PC-9 (cell line): ENCODE measurements around the gene USP44. TPM values are rescaled to one million over a fixed set of nuclear protein-coding genes. Genes with fewer than 3 reads are reported as not detected.

Experiments used
- BruUV-seq: library from RNA; stranded (reverse); fragments of 400-500 nt; replicated peaks from 2 replicates; lab custom pipeline; 2021; lab: Mats Ljungman, UMichigan
- CTCF ChIA-PET: fragments of 300-600 bp; sonication (Branson Sonifier 250); formaldehyde crosslinking; loops from one replicate; lab custom pipeline; 2022; ENCODE audit warnings: antibody characterized with exemption; lab: Charles Lee
- POLR2A ChIA-PET: fragments of 300-600 bp; sonication (Branson Sonifier 250); formaldehyde crosslinking; loops from one replicate; lab custom pipeline; 2022; ENCODE audit warnings: antibody characterized with exemption; ENCODE audit not compliant: unreplicated experiment; lab: Charles Lee
- DNase-seq, 2 experiments: peaks; one replicate each; pipeline versions ENCODE4 v3.0.0 to v3.0.0-alpha.2; 2015 to 2022; ENCODE audit warnings: mixed read lengths in 1 of 2
- H2AFZ ChIP-seq: fragments of 200-600 bp; sonication (generic); 2 replicates; pipeline ENCODE4 v1.8.1; 2017; ENCODE audit warnings: antibody characterized with exemption
- H3F3A ChIP-seq: fragments of 200-600 bp; sonication (generic); 2 replicates; pipeline ENCODE4 v1.8.1; 2017; ENCODE audit warnings: antibody characterized with exemption, mild to moderate bottlenecking, low read depth; ENCODE audit not compliant: insufficient read depth
- H3K27ac ChIP-seq: fragments of 200-600 bp; sonication (generic); 2 replicates; pipeline ENCODE4 v1.6.1; 2016; ENCODE audit warnings: mixed run types
- H3K27me3 ChIP-seq: fragments of 200-600 bp; sonication (generic); 2 replicates; pipeline ENCODE4 v1.6.1; 2016; ENCODE audit warnings: low read depth, mixed run types; ENCODE audit not compliant: insufficient read depth
- H3K36me3 ChIP-seq: fragments of 200-600 bp; sonication (generic); 2 replicates; pipeline ENCODE4 v1.6.1; 2016; ENCODE audit warnings: low read depth, mixed run types
- H3K4me1 ChIP-seq: fragments of 200-600 bp; sonication (generic); replicated peaks from 2 replicates; pipeline ENCODE4 v1.6.1; 2016; ENCODE audit warnings: mixed run types; ENCODE audit not compliant: insufficient read depth
- H3K4me2 ChIP-seq: fragments of 200-600 bp; sonication (generic); 2 replicates; pipeline ENCODE4 v1.6.1; 2017; ENCODE audit warnings: mixed run types
- H3K4me3 ChIP-seq: fragments of 200-600 bp; sonication (generic); 2 replicates; pipeline ENCODE4 v1.6.1; 2016; ENCODE audit warnings: mixed run types
- H3K79me2 ChIP-seq: fragments of 200-600 bp; sonication (generic); 2 replicates; pipeline ENCODE4 v1.6.1; 2017; ENCODE audit warnings: low read depth, mixed run types
- H3K9me2 ChIP-seq: fragments of 200-600 bp; sonication (generic); 2 replicates; pipeline ENCODE4 v1.8.1; 2017; ENCODE audit warnings: mild to moderate bottlenecking; ENCODE audit not compliant: insufficient read depth
- H3K9me3 ChIP-seq: fragments of 200-600 bp; sonication (generic); 2 replicates; pipeline ENCODE4 v1.8.1; 2016; ENCODE audit warnings: low read depth; ENCODE audit not compliant: insufficient read depth
- H4K20me1 ChIP-seq: fragments of 200-600 bp; sonication (generic); 2 replicates; pipeline ENCODE4 v1.8.1; 2017; ENCODE audit not compliant: insufficient read depth
- CTCF ChIP-seq: fragments of 200-600 bp; sonication (generic); conservative IDR thresholded peaks from 2 replicates; pipeline ENCODE4 v1.6.1; 2017; ENCODE audit warnings: mixed run types, antibody characterized with exemption, mild to moderate bottlenecking, moderate library complexity
- EZH2 ChIP-seq: fragments of 200-600 bp; sonication (generic); IDR thresholded peaks from 2 replicates; pipeline ENCODE4 v1.8.0; 2017; ENCODE audit warnings: antibody characterized with exemption, low read depth
- intact Hi-C: fragments of 100-400 bp; cut with micrococcal nuclease; formaldehyde crosslinking; loops from one replicate; pipeline ENCODE4 v1.10.0; 2022; ENCODE audit not compliant: unreplicated experiment
- total RNA-seq: library from RNA; stranded (reverse); gene quantifications from 2 replicates; pipeline ENCODE4 v1.2.3, GENCODE V29; 2021

The USP44 gene
- total RNA-seq, 1 experiment from 2014 or later = 1.3 TPM

GRCh38 chr12:95577820-95578219, 26.5 kb upstream of the USP44 start:
- Histone ChIP-seq H3F3A (0 out of 2 replicates have a peak, but pooled peaks cover 6% of the 10 kb centered on the region), H3K4me3 (no peak overlapping the region), H3K79me2 (no peaks in the 10 kb centered on the region), H3K9me3 (no peaks in the 10 kb centered on the region), H4K20me1 (no peaks in the 10 kb centered on the region), H3K36me3 (no peaks in the 10 kb centered on the region), H3K4me2 (no peak overlapping the region), H3K9me2 (no peaks in the 10 kb centered on the region), H3K27ac (no peak overlapping the region), H2AFZ (no peak overlapping the region), H3K27me3 (no peaks in the 10 kb centered on the region), H3K4me1 (no peaks in the 10 kb centered on the region)
- intact Hi-C loops = no loop called here
- BruUV-seq = no TSS peak
- DNase-seq = no peak
- TF ChIP-seq EZH2 (no peak), CTCF (no peak)
- POLR2A ChIA-PET = interaction anchor here (0.6 kb wide), 1 partner anchor 998 kb away, joined by 6 read pairs; no protein-coding TSS in a partner anchor
- CTCF ChIA-PET = no interaction called here

GRCh38 chr12:95574799-95575452, 23.6 kb upstream of the USP44 start:
- no TSS peak for BruUV-seq
- Histone ChIP-seq H3K9me3 (no peaks in the 10 kb centered on the region), H3K4me2 (no peak overlapping the region), H3K9me2 (no peaks in the 10 kb centered on the region), H3K4me1 (no peaks in the 10 kb centered on the region), H3K27ac (no peak overlapping the region), H3K4me3 (no peak overlapping the region), H3F3A (no peaks in the 10 kb centered on the region), H2AFZ (peak overlapping the region; percentile 30; the same call in 1 of the 2 replicates), H4K20me1 (no peaks in the 10 kb centered on the region), H3K79me2 (no peaks in the 10 kb centered on the region), H3K36me3 (no peaks in the 10 kb centered on the region), H3K27me3 (no peaks in the 10 kb centered on the region)
- ChIA-PET CTCF (interaction anchor here (0.5 to 1.1 kb wide), 6 partner anchors 9 to 458 kb away, joined by 3 to 10 read pairs (median 4); no protein-coding TSS in a partner anchor), POLR2A (interaction anchor here (0.6 kb wide), 1 partner anchor 441 kb away, joined by 3 read pairs; no protein-coding TSS in a partner anchor)
- peak; percentile 4 to 43 for DNase-seq
- TF ChIP-seq CTCF (peak; percentile 82), EZH2 (no peak)
- intact Hi-C loops = no loop called here

GRCh38 chr12:95573951-95574576, 22.8 kb upstream of the USP44 start:
- H3K9me2 ChIP-seq = no peaks in the 10 kb centered on the region
- ChIA-PET CTCF (interaction anchor here (1.1 kb wide), 1 partner anchor 40 kb away, joined by 10 read pairs; no protein-coding TSS in a partner anchor), POLR2A (no interaction called here)
- H3K79me2 ChIP-seq = no peaks in the 10 kb centered on the region
- no peaks in the 10 kb centered on the region for H3F3A ChIP-seq
- TF ChIP-seq EZH2 (no peak), CTCF (no peak)
- peak overlapping the region; percentile 30; the same call in 1 of the 2 replicates for H2AFZ ChIP-seq
- H3K9me3 ChIP-seq = no peaks in the 10 kb centered on the region
- no peak for DNase-seq
- intact Hi-C loops = no loop called here
- H3K27me3 ChIP-seq = no peaks in the 10 kb centered on the region
- H3K27ac ChIP-seq = no peak overlapping the region
- H3K4me1 ChIP-seq = no peaks in the 10 kb centered on the region
- no peaks in the 10 kb centered on the region for H3K36me3 ChIP-seq
- H3K4me3 ChIP-seq = no peak overlapping the region
- H4K20me1 ChIP-seq = no peaks in the 10 kb centered on the region
- no peak overlapping the region for H3K4me2 ChIP-seq
- BruUV-seq = no TSS peak
